Measurements from ENCODE around the gene KRTAP20-1.

GRCh38 chr21:30592140-30592539 lies 24.1 kb upstream of the KRTAP20-1 start, which contains the start of gene KRTAP6-3:
- TF ChIP-seq CTCF (IDR thresholded peaks at IDR 0.05; ENCODE audit: low read depth, low read length, poor library complexity, severe bottlenecking) (no peak), EZH2phosphoT487 (IDR thresholded peaks at IDR 0.05; ENCODE audit: borderline replicate concordance, low read length) (no peak)

Data from DOHH2 (cell line).